Measurements from ENCODE around the gene LRCH2. TPM values are rescaled to one million over a fixed set of nuclear protein-coding genes. Genes with fewer than 3 reads are reported as not detected.
"Not testable (repeated sequence)": the region's sequence is repeated elsewhere in the genome, so short reads cannot be mapped to it uniquely, and the experiment has no call there.

LRCH2 gene
- total and polyA plus RNA-seq, 9 of the 15 experiments (the other 6 are each of a cell fraction or from before 2014, with no cell fraction given), result 1.4 to 7.2 (median 2.9) TPM

DNA sequence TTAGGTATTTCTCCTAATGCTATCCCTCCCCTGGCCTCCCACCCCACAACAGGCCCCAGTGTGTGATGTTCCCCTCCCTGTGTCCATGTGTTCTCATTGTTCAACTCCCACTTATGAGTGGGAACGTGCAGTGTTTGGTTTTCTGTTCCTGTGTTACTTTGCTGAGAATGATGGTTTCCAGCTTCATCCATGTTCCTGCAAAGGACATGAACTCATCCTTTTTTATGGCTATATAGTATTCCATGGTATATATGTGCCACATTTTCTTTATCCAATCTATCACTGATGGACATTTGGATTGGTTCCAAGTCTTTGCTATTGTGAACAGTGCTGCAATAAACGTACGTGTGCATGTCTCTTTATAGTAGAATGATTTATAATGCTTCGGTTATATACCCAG is 16.6 kb downstream of the LRCH2 start:
- H3K4me3 ChIP-seq; intact Hi-C loops (cut with micrococcal nuclease); H3K27ac ChIP-seq (ENCODE audit: extremely low read depth, low read depth, low read length); FAIRE-seq; ATAC-seq; POLR2A ChIA-PET; H2AFZ ChIP-seq (ENCODE audit: low read depth, low read length); H3K4me1 ChIP-seq (replicated peaks in 1 of 2; ENCODE audit: control insufficient read depth in 2 of 2, insufficient read depth in 2 of 2, low read length in 2 of 2); in situ Hi-C loops (cut with MboI); H3K79me2 ChIP-seq (ENCODE audit: control insufficient read depth, insufficient read depth, low read length); H4K20me1 ChIP-seq (replicated peaks; ENCODE audit: control insufficient read depth, insufficient read depth, low read length); H3K9me3 ChIP-seq (replicated peaks; ENCODE audit: control insufficient read depth, insufficient read depth, low read depth, low read length); H3K9me1 ChIP-seq (ENCODE audit: control insufficient read depth, insufficient read depth, low read length); BruUV-seq (replicated peaks); CTCF ChIA-PET (ENCODE audit: low intra/inter-chr PET ratio); H3K9ac ChIP-seq (ENCODE audit: insufficient read depth in 1 of 2, low read depth in 2 of 2, low read length in 2 of 2); H3K4me2 ChIP-seq (ENCODE audit: insufficient read depth, low read length); H3K27me3 ChIP-seq (ENCODE audit: control insufficient read depth in 2 of 2, insufficient read depth in 2 of 2, low read length in 2 of 2); DNase-seq (ENCODE audit: extremely low read depth in 1 of 4, low spot score in 3 of 4); H3K36me3 ChIP-seq (ENCODE audit: control insufficient read depth, insufficient read depth, low read length): not testable (repeated sequence)
- WGBS (ENCODE audit: insufficient coverage, low coverage, missing lambda C conversion rate), result 0% methylated on average over 3 of the region's 4 CpGs

DNA sequence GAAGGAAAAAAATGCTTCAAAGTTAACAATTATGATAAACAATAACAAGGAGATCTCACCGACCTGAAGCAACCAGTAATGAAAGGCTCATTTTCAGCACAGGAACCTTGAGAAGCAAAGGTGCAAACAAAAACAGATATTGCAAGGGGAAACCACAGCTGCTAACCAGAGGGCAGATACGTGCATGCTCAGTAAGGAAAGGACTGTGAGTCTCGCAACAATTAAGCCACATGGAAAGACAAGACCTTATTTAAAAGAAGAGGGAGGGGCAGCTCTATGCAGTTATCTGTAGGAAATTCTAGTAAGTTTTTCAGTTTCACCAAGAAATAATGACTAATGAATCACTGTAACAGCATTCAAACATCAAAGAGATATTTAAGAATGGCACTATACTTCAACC is 19.3 kb downstream of the LRCH2 start:
- BruUV-seq (replicated peaks), result no TSS peak
- Histone ChIP-seq H3K9me3 (replicated peaks; ENCODE audit: control insufficient read depth, insufficient read depth, low read depth, low read length) (no peaks in the 10 kb centered on the region), H4K20me1 (replicated peaks; ENCODE audit: control insufficient read depth, insufficient read depth, low read length) (no peaks in the 10 kb centered on the region), H3K36me3 (ENCODE audit: control insufficient read depth, insufficient read depth, low read length) (no peaks in the 10 kb centered on the region), H3K4me3 (no peak overlapping the region), H3K27me3 (ENCODE audit: control insufficient read depth in 2 of 2, insufficient read depth in 2 of 2, low read length in 2 of 2) (no peaks in the 10 kb centered on the region), H3K27ac (ENCODE audit: extremely low read depth, low read depth, low read length) (no peak overlapping the region), H3K4me2 (ENCODE audit: insufficient read depth, low read length) (no peak overlapping the region), H3K9ac (ENCODE audit: insufficient read depth in 1 of 2, low read depth in 2 of 2, low read length in 2 of 2) (no peak overlapping the region), H3K79me2 (ENCODE audit: control insufficient read depth, insufficient read depth, low read length) (no peaks in the 10 kb centered on the region), H3K4me1 (replicated peaks in 1 of 2; ENCODE audit: control insufficient read depth in 2 of 2, insufficient read depth in 2 of 2, low read length in 2 of 2) (no peaks in the 10 kb centered on the region), H2AFZ (ENCODE audit: low read depth, low read length) (no peak overlapping the region), H3K9me1 (ENCODE audit: control insufficient read depth, insufficient read depth, low read length) (no peaks in the 10 kb centered on the region)
- WGBS (ENCODE audit: insufficient coverage, low coverage, missing lambda C conversion rate), result 0% methylated on average over 3 of the region's 3 CpGs
- ChIA-PET POLR2A (no interaction called here), CTCF (ENCODE audit: low intra/inter-chr PET ratio) (no interaction called here)
- DNase-seq (ENCODE audit: extremely low read depth in 1 of 4, low spot score in 3 of 4), result no peak
- in situ Hi-C loops (cut with MboI), result no loop called here
- FAIRE-seq, result no peak
- intact Hi-C loops (cut with micrococcal nuclease), result no loop called here
- ATAC-seq, result no peak
- TF ChIP-seq FIP1L1 (IDR thresholded peaks at IDR 0.05; ENCODE audit: low read depth, low read length, poor library complexity, severe bottlenecking) (no peak), CEBPB (tag; IDR thresholded peaks at IDR 0.05) (no peak), CBX2 (IDR thresholded peaks at IDR 0.05; ENCODE audit: insufficient read depth, low read length, poor library complexity, severe bottlenecking) (no peak), MEF2A (IDR thresholded peaks at IDR 0.05; ENCODE audit: control insufficient read depth, low read depth, low read length) (no peak), ZNF184 (CRISPR knock-in tag; IDR thresholded peaks at IDR 0.05) (no peak), CAMTA2 (CRISPR knock-in tag; conservative IDR thresholded peaks at IDR 0.05) (no peak), NRF1 (conservative IDR thresholded peaks at IDR 0.05 in 1 of 2, IDR thresholded peaks at IDR 0.05 in 1 of 2) (no peak), RCOR1 (IDR thresholded peaks at IDR 0.05; ENCODE audit: borderline replicate concordance in 1 of 2, low read depth in 2 of 2, low read length in 2 of 2) (no peak), NR2C2 (CRISPR knock-in tag; IDR thresholded peaks at IDR 0.05) (no peak), NR2C2 (tag; IDR thresholded peaks at IDR 0.05) (no peak), ZNF830 (CRISPR knock-in tag; IDR thresholded peaks at IDR 0.05) (no peak), NELFE (IDR thresholded peaks at IDR 0.05; ENCODE audit: insufficient read depth, insufficient read length) (no peak), ZNF589 (CRISPR knock-in tag; IDR thresholded peaks at IDR 0.05; ENCODE audit: low read depth) (no peak), ZNF778 (CRISPR knock-in tag; IDR thresholded peaks at IDR 0.05) (no peak)
- TF ChIP-seq, protein P1, sequence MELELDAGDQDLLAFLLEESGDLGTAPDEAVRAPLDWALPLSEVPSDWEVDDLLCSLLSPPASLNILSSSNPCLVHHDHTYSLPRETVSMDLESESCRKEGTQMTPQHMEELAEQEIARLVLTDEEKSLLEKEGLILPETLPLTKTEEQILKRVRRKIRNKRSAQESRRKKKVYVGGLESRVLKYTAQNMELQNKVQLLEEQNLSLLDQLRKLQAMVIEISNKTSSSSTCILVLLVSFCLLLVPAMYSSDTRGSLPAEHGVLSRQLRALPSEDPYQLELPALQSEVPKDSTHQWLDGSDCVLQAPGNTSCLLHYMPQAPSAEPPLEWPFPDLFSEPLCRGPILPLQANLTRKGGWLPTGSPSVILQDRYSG (tag; conservative IDR thresholded peaks at IDR 0.05; ENCODE audit: low read depth), result no peak
- TF ChIP-seq, protein P2, sequence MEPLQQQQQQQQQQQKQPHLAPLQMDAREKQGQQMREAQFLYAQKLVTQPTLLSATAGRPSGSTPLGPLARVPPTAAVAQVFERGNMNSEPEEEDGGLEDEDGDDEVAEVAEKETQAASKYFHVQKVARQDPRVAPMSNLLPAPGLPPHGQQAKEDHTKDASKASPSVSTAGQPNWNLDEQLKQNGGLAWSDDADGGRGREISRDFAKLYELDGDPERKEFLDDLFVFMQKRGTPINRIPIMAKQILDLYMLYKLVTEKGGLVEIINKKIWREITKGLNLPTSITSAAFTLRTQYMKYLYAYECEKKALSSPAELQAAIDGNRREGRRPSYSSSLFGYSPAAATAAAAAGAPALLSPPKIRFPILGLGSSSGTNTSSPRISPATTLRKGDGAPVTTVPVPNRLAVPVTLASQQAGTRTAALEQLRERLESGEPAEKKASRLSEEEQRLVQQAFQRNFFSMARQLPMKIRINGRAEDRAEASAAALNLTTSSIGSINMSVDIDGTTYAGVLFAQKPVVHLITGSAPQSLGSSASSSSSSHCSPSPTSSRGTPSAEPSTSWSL (CRISPR knock-in tag; IDR thresholded peaks at IDR 0.05; ENCODE audit: borderline replicate concordance), result no peak

Measured in K562 (cell line).